Common myeloid progenitor, CD34-positive (primary cell): ENCODE data around the gene USO1.
A peak's percentile ranks its signal among the peaks of the same experiment; 100 is the strongest.

Experiments used
- CTCF ChIA-PET: fragments of 350-600 bp; sonication (Branson Sonifier 250); formaldehyde crosslinking; loops from one replicate; lab custom pipeline; 2021; ENCODE audit warnings: antibody characterized with exemption; lab: Charles Lee
- POLR2A ChIA-PET: fragments of 350-600 bp; sonication (Branson Sonifier 250); formaldehyde crosslinking; loops from one replicate; lab custom pipeline; 2021; ENCODE audit warnings: antibody characterized with exemption; lab: Charles Lee
- DNase-seq, 3 donors: peaks; one replicate each; pipeline versions ENCODE4 v3.0.0 to v3.0.0-alpha.2; 2013
- H3K27ac ChIP-seq, 2 experiments: 1 replicate in 1 of 2; 2 replicates in 1 of 2; pipeline ENCODE4 v1.7.0; 2013; ENCODE audit warnings: inconsistent platforms in 2 of 2, low read length in 2 of 2, mild to moderate bottlenecking in 2 of 2, low read depth in 1 of 2, moderate library complexity in 1 of 2; ENCODE audit not compliant: severe bottlenecking in 2 of 2, insufficient read depth in 1 of 2, poor library complexity in 1 of 2
- H3K27me3 ChIP-seq, 5 experiments: replicated peaks in 2 of 5; 1 replicate in 3 of 5; 2 replicates in 2 of 5; pipeline versions ENCODE4 v1.6.1 to v1.7.0; 2013; ENCODE audit warnings: low read length in 4 of 5, mild to moderate bottlenecking in 2 of 5, moderate library complexity in 2 of 5, inconsistent platforms in 1 of 5; ENCODE audit not compliant: insufficient read depth in 5 of 5, control insufficient read depth in 4 of 5
- H3K36me3 ChIP-seq, 4 experiments: 1 replicate in 2 of 4; 2 replicates in 2 of 4; pipeline versions ENCODE4 v1.6.1 to v1.7.0; 2013; ENCODE audit warnings: low read length in 3 of 4, control low read depth in 1 of 4, mild to moderate bottlenecking in 1 of 4; ENCODE audit not compliant: control insufficient read depth in 4 of 4, insufficient read depth in 4 of 4
- H3K4me1 ChIP-seq, 4 experiments: 1 replicate in 3 of 4; 2 replicates in 1 of 4; pipeline versions ENCODE4 v1.6.1 to v1.7.1; 2013; ENCODE audit warnings: low read length in 3 of 4, mild to moderate bottlenecking in 3 of 4, control low read depth in 1 of 4, inconsistent platforms in 1 of 4, moderate library complexity in 1 of 4; ENCODE audit not compliant: control insufficient read depth in 4 of 4, insufficient read depth in 4 of 4; ENCODE audit errors: control extremely low read depth in 1 of 4
- H3K4me3 ChIP-seq, 7 experiments: 1 replicate in 4 of 7; 2 replicates in 3 of 7; pipeline versions ENCODE4 v1.5.1 to v1.7.0; 2013; ENCODE audit warnings: mild to moderate bottlenecking in 7 of 7, low read length in 6 of 7, moderate library complexity in 6 of 7, inconsistent platforms in 2 of 7, low read depth in 2 of 7, control low read depth in 1 of 7; ENCODE audit not compliant: insufficient read depth in 4 of 7, control insufficient read depth in 1 of 7; ENCODE audit errors: extremely low read depth in 1 of 7
- H3K9me3 ChIP-seq, 5 experiments: 1 replicate in 4 of 5; 2 replicates in 1 of 5; pipeline versions ENCODE4 v1.6.1 to v1.7.1; 2013; ENCODE audit warnings: low read length in 4 of 5, mild to moderate bottlenecking in 2 of 5, inconsistent platforms in 1 of 5, low read depth in 1 of 5, moderate library complexity in 1 of 5; ENCODE audit not compliant: control insufficient read depth in 4 of 5, insufficient read depth in 2 of 5; ENCODE audit errors: control extremely low read depth in 1 of 5
- WGBS: methylation state at CpG from one replicate; pipeline ENCODE4 v1.1.5; 2013; ENCODE audit not compliant: insufficient coverage; 5-methylcytosine and 5-hydroxymethylcytosine counted together

Gene USO1

DNA sequence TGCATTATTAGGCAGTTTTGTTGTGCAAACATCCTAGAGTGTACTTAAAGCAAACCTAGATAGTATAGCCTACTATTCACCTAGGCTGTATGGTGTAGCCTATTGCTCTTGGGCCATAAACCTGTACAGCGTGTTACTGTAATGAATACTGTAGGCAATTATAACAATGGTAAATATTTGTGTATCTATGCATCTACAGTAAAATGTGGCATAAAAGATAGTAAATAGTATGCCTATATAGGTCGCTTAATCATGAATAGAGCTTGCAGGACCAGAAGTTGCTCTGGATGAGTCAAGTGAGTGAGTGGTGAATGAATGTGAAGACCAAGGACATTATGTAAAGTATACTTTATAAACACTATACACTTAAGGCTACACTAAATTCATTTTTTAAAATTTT, 16.6 kb downstream of the USO1 start:
- ChIA-PET POLR2A (no interaction called here), CTCF (interaction anchor here (0.7 to 1.9 kb wide), 4 partner anchors 10 to 17 kb away, joined by 4 to 8 read pairs (median 5); partner anchors contain the start of gene USO1)
- 100% methylated on average over 1 of the region's 2 CpGs for WGBS
- DNase-seq = peak in 1 of 3 donors; percentile 18
- Histone ChIP-seq H3K27me3 (no peaks in the 10 kb centered on the region), H3K27ac (no peak overlapping the region), H3K9me3 (no peaks in the 10 kb centered on the region), H3K4me3 (no peak overlapping the region), H3K4me1 (peaks cover 2 to 14% (median 8%) of the 10 kb centered on the region in 4 experiments), H3K36me3 (peaks cover 0 to 5% (median 0%) of the 10 kb centered on the region in 4 experiments)

DNA sequence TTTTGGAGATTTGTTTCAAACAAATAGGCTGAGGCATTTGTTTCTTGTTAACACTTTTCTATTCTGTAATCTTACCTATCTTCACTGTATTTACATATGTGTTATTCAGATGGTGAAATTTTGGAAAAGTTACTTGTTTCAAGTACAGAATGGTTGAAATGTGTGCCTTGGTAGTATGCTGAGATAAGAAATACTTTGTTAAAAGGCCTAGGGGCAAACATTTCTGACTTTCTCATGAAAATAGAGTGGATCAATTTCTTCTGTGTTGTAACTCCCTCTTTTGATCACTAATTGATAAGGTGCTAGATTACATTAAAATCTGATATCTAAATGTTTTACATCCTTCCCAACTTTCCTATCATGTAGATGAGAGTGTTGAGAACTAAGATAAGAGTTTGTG, 18.1 kb downstream of the USO1 start:
- Histone ChIP-seq H3K4me3 (no peak overlapping the region), H3K27ac (no peak overlapping the region), H3K27me3 (no peaks in the 10 kb centered on the region), H3K36me3 (peaks cover 0 to 5% (median 0%) of the 10 kb centered on the region in 4 experiments), H3K4me1 (peaks cover 6 to 21% (median 16%) of the 10 kb centered on the region in 4 experiments), H3K9me3 (no peaks in the 10 kb centered on the region)
- DNase-seq = no peak
- ChIA-PET POLR2A (no interaction called here), CTCF (no interaction called here)

DNA sequence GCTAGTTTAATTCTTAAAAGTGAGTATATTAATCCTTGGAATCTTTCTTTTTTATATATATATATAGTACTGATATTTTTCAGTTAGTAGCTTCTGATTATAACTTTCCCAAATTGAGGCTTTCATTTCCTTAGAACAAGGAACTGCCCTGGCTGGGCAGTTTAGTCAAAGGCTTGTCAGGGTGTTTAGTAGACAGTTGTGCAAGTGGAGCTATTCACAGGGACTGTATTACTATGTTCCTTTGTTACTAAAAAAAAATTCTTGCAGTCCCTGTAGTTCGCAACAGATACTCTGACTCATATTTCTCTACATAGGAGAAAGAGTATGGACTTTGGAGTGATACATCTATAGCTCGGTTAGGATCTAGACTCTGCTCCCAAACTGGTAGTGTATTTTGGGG, 20.8 kb downstream of the USO1 start:
- ChIA-PET POLR2A (interaction anchor here (1.1 kb wide), 1 partner anchor 21 kb away, joined by 6 read pairs; the partner anchor contains the start of gene USO1), CTCF (interaction anchor here (0.6 to 6.1 kb wide), 4 partner anchors 13 to 1317 kb away, joined by 3 to 51 read pairs (median 3); partner anchors contain the start of gene USO1)
- Histone ChIP-seq H3K4me3 (peak overlapping the region in 1 of 7 experiments; percentile 23), H3K4me1 (peaks cover 6 to 21% (median 16%) of the 10 kb centered on the region in 4 experiments), H3K36me3 (peaks cover 0 to 2% (median 0%) of the 10 kb centered on the region in 4 experiments), H3K9me3 (no peaks in the 10 kb centered on the region), H3K27ac (peak overlapping the region; percentile 7 to 62), H3K27me3 (no peaks in the 10 kb centered on the region)
- WGBS = 57% methylated on average over 1 of the region's 2 CpGs
- peak; percentile 28 to 67 (median 61) for DNase-seq

DNA sequence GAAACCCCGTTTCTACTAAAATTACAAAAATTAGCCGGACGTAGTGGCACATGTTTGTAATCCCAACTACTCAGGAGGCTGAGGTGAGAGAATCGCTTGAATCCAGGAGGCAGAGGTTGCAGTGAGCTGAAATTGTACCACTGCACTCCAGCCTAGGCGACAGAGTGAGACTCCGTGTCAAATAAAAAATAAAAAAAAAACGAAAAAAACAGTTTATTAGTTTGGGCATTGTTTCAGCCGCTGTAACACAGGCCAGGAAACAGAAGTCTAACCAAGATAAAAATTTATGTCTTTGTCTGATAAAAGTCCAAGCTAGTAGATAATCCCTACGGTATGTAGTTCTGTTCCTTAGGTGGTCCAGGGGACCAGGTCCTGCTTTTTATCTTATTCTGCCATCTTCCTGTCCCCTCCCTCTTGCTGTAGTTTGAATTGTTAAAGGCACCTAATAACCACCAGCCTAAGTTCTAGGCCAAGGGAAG, 21.4 kb downstream of the USO1 start:
- H3K36me3 ChIP-seq = no peaks in the 10 kb centered on the region
- peak overlapping the region in 2 of 7 experiments; percentile 14 to 56 for H3K4me3 ChIP-seq
- H3K27me3 ChIP-seq = no peaks in the 10 kb centered on the region
- CTCF ChIA-PET = interaction anchor here (0.7 to 6.1 kb wide), 4 partner anchors 13 to 23 kb away, joined by 3 to 51 read pairs (median 8); partner anchors contain the start of gene USO1
- peak overlapping the region; percentile 7 to 62 for H3K27ac ChIP-seq
- POLR2A ChIA-PET = interaction anchor here (0.8 to 1.1 kb wide), 2 partner anchors 22 kb away, joined by 5 to 6 read pairs; partner anchors contain the start of gene USO1
- H3K4me1 ChIP-seq = peaks cover 6 to 21% (median 16%) of the 10 kb centered on the region in 4 experiments
- DNase-seq = peak; percentile 73 to 90 (median 82)
- WGBS = 37% methylated on average over 5 of the region's 9 CpGs
- no peaks in the 10 kb centered on the region for H3K9me3 ChIP-seq

DNA sequence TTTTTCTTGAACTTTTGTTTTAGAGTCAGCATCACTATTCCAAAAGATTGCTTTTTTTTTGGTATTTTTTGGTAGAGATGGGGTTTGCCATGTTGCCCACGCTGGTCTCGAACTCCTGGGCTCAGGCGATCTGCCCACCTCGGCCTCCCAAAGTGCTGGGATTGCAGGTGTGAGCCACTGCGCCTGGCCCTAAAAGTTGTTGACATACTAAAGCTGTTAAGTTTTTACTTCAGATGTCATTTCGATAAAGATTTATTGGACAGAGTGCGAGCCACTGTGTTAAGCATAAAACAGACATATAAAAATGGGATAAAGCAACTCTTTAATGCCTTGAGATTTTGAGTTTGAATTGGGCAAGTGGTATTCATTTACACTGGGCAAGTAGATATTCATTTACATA, 28.3 kb downstream of the USO1 start:
- POLR2A ChIA-PET = no interaction called here
- H3K9me3 ChIP-seq = peaks cover 2 to 14% (median 4%) of the 10 kb centered on the region in 5 experiments

DNA sequence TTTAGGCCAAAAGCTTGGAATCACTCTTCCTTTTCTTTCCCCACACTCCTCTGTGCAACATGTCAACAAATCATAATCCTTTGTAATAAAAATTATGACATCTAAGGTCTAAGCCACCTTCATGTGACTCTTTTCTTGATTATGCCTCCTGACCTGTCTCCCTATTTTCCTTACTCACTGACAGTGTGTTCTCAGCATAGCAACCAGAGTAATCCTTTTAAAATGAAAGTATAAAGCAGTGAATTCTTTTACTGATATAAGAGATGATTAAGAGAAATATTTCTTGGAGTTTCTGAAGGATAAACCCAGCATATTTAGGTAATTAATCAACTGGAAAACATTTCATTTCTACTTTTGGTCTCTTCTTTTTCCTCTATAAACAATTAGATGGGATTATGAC, 44.7 kb downstream of the USO1 start:
- ChIA-PET CTCF (interaction anchor here (1.2 to 2.6 kb wide), 2 partner anchors 22 to 79 kb away, joined by 4 to 14 read pairs; no protein-coding TSS in a partner anchor), POLR2A (interaction anchor here (0.8 kb wide), 1 partner anchor 204 kb away, joined by 3 read pairs; no protein-coding TSS in a partner anchor)
- Histone ChIP-seq H3K27me3 (no peaks in the 10 kb centered on the region), H3K36me3 (peaks cover 9 to 26% (median 12%) of the 10 kb centered on the region in 4 experiments), H3K4me1 (no peaks in the 10 kb centered on the region), H3K4me3 (no peak overlapping the region), H3K27ac (no peak overlapping the region), H3K9me3 (no peaks in the 10 kb centered on the region)
- DNase-seq = no peak

More for the DNA sequence above, 28.3 kb downstream of the USO1 start:
- Histone ChIP-seq H3K4me1 (peaks cover 0 to 3% (median 0%) of the 10 kb centered on the region in 4 experiments), H3K27ac (no peak overlapping the region), H3K27me3 (no peaks in the 10 kb centered on the region), H3K36me3 (peaks cover 7 to 26% (median 15%) of the 10 kb centered on the region in 4 experiments), H3K4me3 (no peak overlapping the region)
- CTCF ChIA-PET = interaction anchor here (0.9 kb wide), 1 partner anchor 30 kb away, joined by 3 read pairs; no protein-coding TSS in a partner anchor
- 100% methylated on average over 4 of the region's 7 CpGs for WGBS
- no peak for DNase-seq

DNA sequence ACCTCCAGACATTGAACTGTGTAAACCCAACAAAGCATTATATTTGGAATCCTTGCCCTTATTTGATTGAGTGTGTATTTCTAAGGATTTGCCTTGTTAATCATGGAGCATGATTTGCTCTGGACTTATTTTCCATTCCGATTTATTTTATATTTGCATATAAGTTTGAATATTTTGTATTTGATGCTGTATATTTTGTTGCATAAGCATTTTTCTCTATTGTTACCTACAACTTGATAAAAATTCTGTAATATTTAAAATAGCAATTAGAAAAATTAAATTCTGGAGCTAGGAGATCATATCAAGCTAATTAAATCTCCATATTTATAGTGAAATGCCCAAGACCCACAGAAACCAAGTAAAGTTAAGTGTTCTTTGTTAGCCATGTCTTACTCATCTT, 47.2 kb downstream of the USO1 start:
- DNase-seq = no peak
- peaks cover 25 to 50% (median 32%) of the 10 kb centered on the region in 4 experiments for H3K36me3 ChIP-seq
- no peak overlapping the region for H3K4me3 ChIP-seq
- H3K27ac ChIP-seq = no peak overlapping the region
- ChIA-PET POLR2A (interaction anchor here (0.7 kb wide), 1 partner anchor 10 kb away, joined by 4 read pairs; no protein-coding TSS in a partner anchor), CTCF (no interaction called here)
- H3K4me1 ChIP-seq = no peaks in the 10 kb centered on the region
- H3K9me3 ChIP-seq = peaks cover 0 to 4% (median 0%) of the 10 kb centered on the region in 5 experiments
- H3K27me3 ChIP-seq = no peaks in the 10 kb centered on the region
- no CpG with 5 or more reads among the region's 1 CpG for WGBS
